Stimulated activated memory B cell treated with anti-CD40 and anti-IgM and Interleukin-4, amounts not matched to agents 10 μg/mL and 1 μg/mL and 100 μg/mL, for 72 hours (primary cell): ENCODE measurements around the gene SCTR.

Experiments used
- ATAC-seq: fragments of 150-1000 bp; cut with Tn5 transposase; 2 replicates; pipeline ENCODE4 v1.10.0; 2021
- H3K27ac Mint-ChIP-seq: one replicate; pipeline ENCODE4 v1.8.0; 2022; ENCODE audit warnings: mild to moderate bottlenecking, mixed read lengths
- H3K27me3 Mint-ChIP-seq: one replicate; pipeline ENCODE4 v1.8.0; 2022; ENCODE audit warnings: mixed read lengths
- H3K36me3 Mint-ChIP-seq: one replicate; pipeline ENCODE4 v1.8.0; 2022; ENCODE audit warnings: mixed read lengths
- H3K4me1 Mint-ChIP-seq: one replicate; pipeline ENCODE4 v1.8.0; 2022; ENCODE audit warnings: mixed read lengths
- H3K4me3 Mint-ChIP-seq: one replicate; pipeline ENCODE4 v1.8.0; 2022; ENCODE audit warnings: mild to moderate bottlenecking, moderate library complexity, mixed read lengths
- H3K9me3 Mint-ChIP-seq: one replicate; pipeline ENCODE4 v1.8.0; 2022; ENCODE audit warnings: mixed read lengths

SCTR gene

DNA sequence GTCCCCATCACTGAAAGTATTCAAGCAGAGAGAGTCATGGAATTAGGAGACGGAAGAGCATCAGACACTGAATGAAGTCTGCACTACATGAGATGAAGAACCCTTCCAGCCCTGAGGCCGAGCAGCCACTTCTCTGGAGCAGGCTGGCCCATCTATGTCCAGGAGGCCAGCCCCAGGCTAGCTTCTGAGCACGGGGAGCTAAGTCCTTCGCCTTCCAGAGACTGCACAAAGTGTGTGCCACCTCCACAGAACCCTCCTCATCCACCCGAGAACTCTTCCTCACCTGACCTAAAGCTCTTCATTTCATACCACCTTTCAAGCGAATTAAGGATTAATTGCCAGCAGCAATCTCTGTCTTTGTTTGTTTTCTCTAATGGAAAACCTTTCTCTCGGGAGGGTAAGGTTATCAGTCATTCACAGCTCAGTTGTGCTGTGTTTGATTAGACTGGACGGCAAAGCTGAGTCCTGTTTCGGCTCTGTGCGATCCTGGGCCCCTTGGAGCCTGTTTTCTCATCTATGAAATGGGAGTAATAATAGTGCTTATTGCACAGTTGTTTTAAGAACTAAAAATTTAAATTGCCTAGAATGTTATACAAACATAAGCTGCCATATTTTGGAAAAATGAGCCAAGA is 38.0 kb downstream of the SCTR start:
- Mint-ChIP-seq H3K36me3 (no peaks in the 10 kb centered on the region), H3K4me3 (no peak overlapping the region), H3K27ac (no peak overlapping the region), H3K27me3 (peaks cover 52% of the 10 kb centered on the region), H3K4me1 (no peaks in the 10 kb centered on the region), H3K9me3 (no peaks in the 10 kb centered on the region)
- no peak for ATAC-seq

GRCh38 chr2:119485336-119486110 is 38.8 kb downstream of the SCTR start:
- H3K27me3 Mint-ChIP-seq, result peaks cover 47% of the 10 kb centered on the region
- H3K27ac Mint-ChIP-seq, result no peak overlapping the region

GRCh38 chr2:119484834-119485233 is 39.4 kb downstream of the SCTR start:
- no peak for ATAC-seq
- Mint-ChIP-seq H3K4me1 (no peaks in the 10 kb centered on the region), H3K4me3 (no peak overlapping the region), H3K27ac (no peak overlapping the region), H3K36me3 (no peaks in the 10 kb centered on the region), H3K9me3 (no peaks in the 10 kb centered on the region), H3K27me3 (peaks cover 43% of the 10 kb centered on the region)

More at GRCh38 chr2:119485336-119486110, 38.8 kb downstream of the SCTR start:
- H3K36me3 Mint-ChIP-seq, result no peaks in the 10 kb centered on the region
- H3K4me3 Mint-ChIP-seq, result no peak overlapping the region
- no peaks in the 10 kb centered on the region for H3K9me3 Mint-ChIP-seq
- ATAC-seq, result no peak
- H3K4me1 Mint-ChIP-seq, result no peaks in the 10 kb centered on the region

GRCh38 chr2:119483896-119484718 is 40.2 kb downstream of the SCTR start:
- peaks cover 43% of the 10 kb centered on the region for H3K27me3 Mint-ChIP-seq
- ATAC-seq, result no peak
- H3K27ac Mint-ChIP-seq, result no peak overlapping the region
- H3K4me3 Mint-ChIP-seq, result no peak overlapping the region
- no peaks in the 10 kb centered on the region for H3K9me3 Mint-ChIP-seq
- no peaks in the 10 kb centered on the region for H3K36me3 Mint-ChIP-seq
- H3K4me1 Mint-ChIP-seq, result no peaks in the 10 kb centered on the region

GRCh38 chr2:119483395-119483753 is 40.9 kb downstream of the SCTR start:
- H3K36me3 Mint-ChIP-seq, result no peaks in the 10 kb centered on the region
- H3K9me3 Mint-ChIP-seq, result no peaks in the 10 kb centered on the region
- no peak for ATAC-seq
- H3K27ac Mint-ChIP-seq, result no peak overlapping the region
- H3K4me1 Mint-ChIP-seq, result no peaks in the 10 kb centered on the region
- peaks cover 41% of the 10 kb centered on the region for H3K27me3 Mint-ChIP-seq
- H3K4me3 Mint-ChIP-seq, result no peak overlapping the region

- no peaks in the 10 kb centered on the region for H3K9me3 Mint-ChIP-seq
- no peak overlapping the region for H3K4me3 Mint-ChIP-seq
- no peaks in the 10 kb centered on the region for H3K4me1 Mint-ChIP-seq
- peaks cover 35% of the 10 kb centered on the region for H3K27me3 Mint-ChIP-seq
- no peak overlapping the region for H3K27ac Mint-ChIP-seq
- peak; percentile 42 for ATAC-seq
- H3K36me3 Mint-ChIP-seq, result no peaks in the 10 kb centered on the region
Measured at GRCh38 chr2:119482481-119483394, 41.5 kb downstream of the SCTR start.

DNA sequence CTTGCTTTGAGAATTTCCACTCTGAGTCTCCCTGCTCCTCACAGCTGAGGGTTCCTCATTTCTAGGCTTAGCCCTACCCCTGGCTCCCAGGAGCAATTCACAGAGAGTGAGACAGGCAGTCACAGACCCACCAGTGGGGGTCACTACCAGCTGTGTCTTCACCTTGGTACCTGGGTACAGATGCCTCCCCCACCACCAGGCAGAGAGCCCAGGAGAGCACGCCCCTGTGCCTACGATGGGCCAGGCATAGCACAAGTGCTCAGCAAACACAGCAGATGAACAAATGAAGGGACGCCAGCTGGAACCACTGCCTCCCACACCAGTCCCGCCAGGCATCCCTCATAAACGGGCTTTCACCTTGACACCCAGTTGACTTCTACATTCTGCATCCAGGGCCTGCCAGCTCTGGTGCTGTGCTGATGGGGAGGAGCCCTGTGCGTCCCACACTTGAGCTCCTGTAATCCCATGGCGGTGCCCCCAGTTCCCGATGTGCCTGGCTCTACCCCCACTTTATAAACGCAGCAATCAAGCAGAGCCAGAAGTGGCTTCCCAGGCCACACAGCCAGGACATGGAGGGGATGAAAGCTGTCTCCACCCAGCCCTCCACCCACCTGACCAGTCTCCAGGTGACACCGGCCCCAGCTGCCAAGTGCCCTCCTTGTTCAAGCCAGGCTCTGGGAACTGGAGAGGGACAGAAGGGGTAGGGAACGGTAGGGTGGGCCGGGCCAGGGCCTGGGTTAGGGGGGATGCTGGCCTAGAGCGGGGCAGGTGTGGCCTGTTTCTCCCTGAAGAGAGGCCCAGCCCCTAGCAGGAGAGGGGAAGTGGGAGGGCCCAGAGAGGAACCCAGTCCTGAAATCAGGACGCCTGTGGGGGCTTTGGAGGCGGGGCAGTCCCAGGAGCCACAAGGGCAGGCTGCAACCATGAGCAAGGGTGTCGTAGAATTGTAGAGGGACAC is 42.5 kb downstream of the SCTR start:
- Mint-ChIP-seq H3K27ac (no peak overlapping the region), H3K27me3 (peaks cover 38% of the 10 kb centered on the region)

DNA sequence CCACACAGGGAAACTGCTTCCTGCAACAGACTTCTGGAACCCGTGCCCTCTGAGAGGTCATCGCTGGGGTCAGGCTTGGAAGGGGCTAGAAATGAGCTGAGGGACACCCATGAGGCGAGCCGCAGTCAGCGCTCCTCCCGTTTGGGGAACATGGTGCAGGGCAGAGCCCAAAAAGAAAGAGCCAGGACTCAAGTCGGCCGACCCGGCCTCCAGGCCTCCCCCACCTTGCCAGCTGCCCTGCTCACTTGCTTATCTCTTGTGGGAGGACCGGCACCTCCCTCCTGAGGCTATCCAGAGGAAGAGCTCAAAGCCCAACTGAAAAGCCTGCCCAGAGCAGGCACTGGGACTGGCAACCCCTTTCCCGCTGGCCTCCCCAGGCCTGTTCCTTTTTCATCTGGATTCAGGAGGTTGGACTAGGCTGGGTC is 43.6 kb downstream of the SCTR start:
- Mint-ChIP-seq H3K9me3 (no peaks in the 10 kb centered on the region), H3K4me3 (no peak overlapping the region), H3K27me3 (peaks cover 43% of the 10 kb centered on the region), H3K36me3 (no peaks in the 10 kb centered on the region), H3K27ac (no peak overlapping the region), H3K4me1 (peaks cover 6% of the 10 kb centered on the region)
- ATAC-seq, result no peak

More for the DNA sequence above, 42.5 kb downstream of the SCTR start:
- Mint-ChIP-seq H3K4me3 (no peak overlapping the region), H3K4me1 (no peaks in the 10 kb centered on the region), H3K36me3 (no peaks in the 10 kb centered on the region), H3K9me3 (no peaks in the 10 kb centered on the region)
- no peak for ATAC-seq

DNA sequence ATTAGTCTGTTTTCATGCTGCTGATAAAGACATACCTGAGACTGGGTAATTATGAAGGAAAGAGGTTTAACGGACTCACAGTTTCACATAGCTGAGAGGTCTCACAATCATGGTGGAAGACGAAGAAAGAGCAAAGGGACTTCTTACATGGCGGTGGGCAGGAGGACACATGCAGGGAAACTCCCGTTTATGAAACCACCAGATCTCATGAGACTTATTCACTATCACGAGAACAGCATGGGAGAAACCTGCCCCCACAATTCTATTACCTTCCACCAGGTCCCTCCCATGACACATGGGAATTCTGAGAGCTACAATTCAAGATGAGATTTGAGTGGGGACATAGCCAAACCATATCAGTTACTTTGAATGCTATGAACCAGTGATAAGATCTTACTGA is 44.1 kb downstream of the SCTR start:
- ATAC-seq, result no peak
- Mint-ChIP-seq H3K4me3 (no peak overlapping the region), H3K36me3 (no peaks in the 10 kb centered on the region), H3K9me3 (no peaks in the 10 kb centered on the region), H3K27ac (no peak overlapping the region), H3K4me1 (peaks cover 6% of the 10 kb centered on the region), H3K27me3 (peaks cover 38% of the 10 kb centered on the region)

DNA sequence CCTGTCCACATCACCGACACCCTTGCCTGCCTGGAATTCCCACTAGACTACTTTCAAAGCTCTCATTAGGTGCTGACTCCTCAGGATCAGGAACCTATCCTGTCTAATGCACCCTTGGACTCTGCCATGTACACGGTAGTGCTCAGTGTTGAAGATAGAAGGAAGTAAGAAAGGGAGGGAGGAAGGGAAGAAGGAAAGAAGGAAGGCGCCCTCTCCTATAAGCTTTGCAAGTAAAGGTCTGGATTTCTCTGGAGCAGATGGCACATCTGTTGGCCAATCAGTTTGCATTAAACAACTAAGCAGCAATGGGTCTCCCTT is 45.3 kb downstream of the SCTR start:
- Mint-ChIP-seq H3K27ac (no peak overlapping the region), H3K4me1 (peaks cover 6% of the 10 kb centered on the region), H3K36me3 (no peaks in the 10 kb centered on the region), H3K9me3 (no peaks in the 10 kb centered on the region), H3K27me3 (peaks cover 30% of the 10 kb centered on the region), H3K4me3 (no peak overlapping the region)
- ATAC-seq, result no peak

DNA sequence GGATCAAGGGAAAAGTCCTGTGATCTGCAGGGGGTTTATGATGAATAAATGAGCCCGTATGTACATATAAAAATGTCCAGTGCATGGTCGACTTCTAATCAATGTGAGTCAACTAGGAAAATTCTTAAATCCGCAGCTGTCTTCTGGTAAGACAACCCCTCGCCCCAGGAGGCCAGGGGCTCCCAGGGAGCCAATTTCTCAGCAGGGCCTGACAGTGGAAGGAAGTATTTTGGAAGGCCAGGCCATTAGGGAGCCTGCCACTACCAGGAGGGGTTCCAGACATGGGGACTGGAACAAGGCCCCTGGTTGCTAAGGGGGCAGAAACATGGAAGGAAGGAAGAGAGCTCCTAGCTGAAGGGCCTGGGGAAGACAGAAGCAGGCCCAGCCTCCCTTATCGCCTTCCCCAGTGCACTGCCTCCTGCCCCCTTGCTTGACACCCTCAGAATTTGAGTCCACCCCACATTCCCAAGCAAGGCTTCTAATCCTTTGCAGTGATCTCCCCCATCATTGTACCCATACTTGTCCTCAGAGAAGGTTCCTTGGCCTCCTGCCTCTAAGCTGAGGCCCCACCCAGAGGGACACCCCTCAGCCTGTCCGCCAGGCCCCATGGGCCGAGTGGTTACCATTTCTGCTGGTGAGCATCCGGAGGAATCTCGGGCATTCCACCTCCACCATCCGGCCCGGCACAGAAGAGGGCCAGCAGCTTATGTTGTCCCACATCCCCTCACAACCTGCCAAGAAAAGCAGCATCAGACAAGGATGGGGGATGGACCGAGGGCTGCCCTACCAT is 45.9 kb downstream of the SCTR start:
- H3K27me3 Mint-ChIP-seq, result peaks cover 28% of the 10 kb centered on the region
- no peaks in the 10 kb centered on the region for H3K36me3 Mint-ChIP-seq
- H3K4me3 Mint-ChIP-seq, result no peak overlapping the region
- no peaks in the 10 kb centered on the region for H3K9me3 Mint-ChIP-seq
- no peak for ATAC-seq
- peaks cover 6% of the 10 kb centered on the region for H3K4me1 Mint-ChIP-seq
- H3K27ac Mint-ChIP-seq, result no peak overlapping the region

GRCh38 chr2:119477113-119477505 is 47.2 kb downstream of the SCTR start:
- Mint-ChIP-seq H3K27ac (no peak overlapping the region), H3K36me3 (no peaks in the 10 kb centered on the region), H3K9me3 (no peaks in the 10 kb centered on the region), H3K27me3 (peaks cover 26% of the 10 kb centered on the region), H3K4me3 (no peak overlapping the region), H3K4me1 (peaks cover 6% of the 10 kb centered on the region)
- no peak for ATAC-seq

DNA sequence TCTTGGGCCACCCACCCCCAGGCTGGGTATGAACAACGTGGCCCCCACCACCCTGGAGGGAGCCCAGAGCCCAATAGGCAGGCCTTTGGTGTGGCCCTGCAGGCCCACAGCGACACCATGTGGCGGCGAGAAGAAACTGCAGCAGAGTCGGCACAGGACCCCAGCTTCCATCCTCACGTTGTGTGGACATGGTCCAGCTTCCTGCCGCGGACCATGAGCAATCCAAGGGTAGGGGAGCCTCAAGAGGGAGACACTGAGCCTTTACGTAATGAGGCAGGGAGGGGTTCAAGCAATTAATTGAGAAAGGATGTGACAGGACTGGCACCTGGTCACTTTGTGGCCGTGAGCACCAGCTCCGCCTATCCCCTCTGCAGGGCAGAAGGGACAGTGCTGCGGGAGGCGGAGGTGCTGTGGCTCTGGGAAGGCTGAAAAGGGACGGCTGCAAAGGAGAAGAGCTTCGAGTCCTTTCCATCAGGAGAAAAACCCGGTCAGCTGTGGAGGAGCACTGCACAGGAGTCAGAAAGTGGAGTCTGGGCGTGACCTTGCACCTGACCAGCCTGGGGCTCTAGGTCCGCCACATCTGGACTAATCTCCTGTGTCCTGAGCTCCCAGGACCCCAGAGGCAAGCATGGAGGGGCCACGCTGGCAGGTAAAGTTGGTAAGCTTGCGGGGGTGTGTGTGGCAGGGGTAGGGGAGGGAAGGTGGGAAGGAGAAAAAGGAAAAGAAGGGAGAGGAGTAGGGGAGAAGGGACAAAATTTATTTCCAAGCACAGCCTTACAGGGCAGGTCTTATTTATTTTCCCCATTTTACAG is 47.8 kb downstream of the SCTR start:
- H3K4me1 Mint-ChIP-seq, result peaks cover 6% of the 10 kb centered on the region
- H3K36me3 Mint-ChIP-seq, result no peaks in the 10 kb centered on the region
- peaks cover 20% of the 10 kb centered on the region for H3K27me3 Mint-ChIP-seq
- peak; percentile 42 for ATAC-seq
- H3K4me3 Mint-ChIP-seq, result no peak overlapping the region
- no peak overlapping the region for H3K27ac Mint-ChIP-seq
- no peaks in the 10 kb centered on the region for H3K9me3 Mint-ChIP-seq
